ENCODE results near the gene CAPN6.

The CAPN6 gene

GRCh38 chrX:111199505-111199904 is 70.8 kb downstream of the CAPN6 start:
- DNase-seq = no peak

Measured in activated naive CD4-positive, alpha-beta T cell treated with Interleukin-2 at 50 U/mL for 16 hours (primary cell).